GM13976 (cell line): ENCODE results near the gene FOXO4.

Experiments used
- DNase-seq: peaks from one replicate; pipeline ENCODE4 v3.0.0; 2012; ENCODE audit warnings: low spot score
- in situ Hi-C: fragments of 300-500 bp; cut with MboI; formaldehyde crosslinking; loops from one replicate; pipeline ENCODE4 v1.12.0; 2022; ENCODE audit warnings: low sequenced_read_pairs, mixed read lengths, inconsistent platforms; ENCODE audit not compliant: unreplicated experiment
- TF ChIP-seq, protein P1 (sequence below): IDR thresholded peaks from 2 replicates; pipeline ENCODE4 v1.5.1; 2012; ENCODE audit warnings: borderline replicate concordance, mild to moderate bottlenecking; ENCODE audit not compliant: insufficient read depth; ENCODE audit errors: extremely low read depth, missing control alignments, control extremely low read depth

The FOXO4 gene

DNA sequence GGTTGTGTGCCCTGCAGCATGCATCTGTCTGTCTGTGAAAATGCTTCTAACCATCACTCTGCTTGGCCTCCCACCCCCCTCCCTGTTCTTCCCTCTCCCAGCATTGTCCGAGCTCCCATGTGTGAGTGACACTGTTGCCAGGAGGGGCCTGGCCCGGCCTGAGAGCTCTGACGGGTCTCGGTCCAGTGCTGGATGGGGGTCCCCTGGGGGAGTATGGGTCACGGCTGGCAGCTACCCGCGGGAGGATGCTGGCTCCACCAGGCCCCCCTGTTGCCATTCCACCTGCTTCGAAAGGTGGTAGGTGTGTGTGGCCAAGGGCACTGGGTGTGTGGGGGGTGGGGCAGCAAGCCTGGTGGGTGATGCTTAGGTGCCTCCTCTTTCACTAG lies 52.6 kb downstream of the FOXO4 start:
- TF ChIP-seq, protein P1, sequence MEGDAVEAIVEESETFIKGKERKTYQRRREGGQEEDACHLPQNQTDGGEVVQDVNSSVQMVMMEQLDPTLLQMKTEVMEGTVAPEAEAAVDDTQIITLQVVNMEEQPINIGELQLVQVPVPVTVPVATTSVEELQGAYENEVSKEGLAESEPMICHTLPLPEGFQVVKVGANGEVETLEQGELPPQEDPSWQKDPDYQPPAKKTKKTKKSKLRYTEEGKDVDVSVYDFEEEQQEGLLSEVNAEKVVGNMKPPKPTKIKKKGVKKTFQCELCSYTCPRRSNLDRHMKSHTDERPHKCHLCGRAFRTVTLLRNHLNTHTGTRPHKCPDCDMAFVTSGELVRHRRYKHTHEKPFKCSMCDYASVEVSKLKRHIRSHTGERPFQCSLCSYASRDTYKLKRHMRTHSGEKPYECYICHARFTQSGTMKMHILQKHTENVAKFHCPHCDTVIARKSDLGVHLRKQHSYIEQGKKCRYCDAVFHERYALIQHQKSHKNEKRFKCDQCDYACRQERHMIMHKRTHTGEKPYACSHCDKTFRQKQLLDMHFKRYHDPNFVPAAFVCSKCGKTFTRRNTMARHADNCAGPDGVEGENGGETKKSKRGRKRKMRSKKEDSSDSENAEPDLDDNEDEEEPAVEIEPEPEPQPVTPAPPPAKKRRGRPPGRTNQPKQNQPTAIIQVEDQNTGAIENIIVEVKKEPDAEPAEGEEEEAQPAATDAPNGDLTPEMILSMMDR, result no peak
- DNase-seq, result no peak
- in situ Hi-C loops, result no loop called here

DNA sequence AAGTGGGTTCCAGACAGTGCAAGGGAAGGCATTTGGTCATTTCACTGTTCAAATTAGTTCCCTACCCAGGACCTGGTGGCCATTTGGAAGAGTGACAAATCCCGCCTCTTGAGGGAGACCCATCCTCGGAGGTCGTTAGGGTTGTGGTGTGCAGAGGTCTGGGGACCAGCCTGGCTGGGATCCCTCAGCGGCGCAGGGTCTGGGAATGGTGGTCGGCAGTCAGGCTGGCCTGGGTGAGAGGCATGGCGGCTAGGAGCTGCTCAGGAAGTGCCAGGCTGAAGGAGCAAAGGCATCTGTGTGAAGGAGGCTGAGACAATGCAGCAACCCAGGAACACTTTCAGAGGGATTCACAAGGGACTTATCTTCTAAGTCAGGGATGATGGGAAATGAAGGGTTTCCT lies 55.7 kb downstream of the FOXO4 start:
- in situ Hi-C loops, result no loop called here

More for the DNA sequence above, 55.7 kb downstream of the FOXO4 start:
- TF ChIP-seq, protein P1, result no peak
- DNase-seq, result no peak
